Measurements from ENCODE around the gene FOXL2.

GRCh38 chr3:138946663-138947494, at the start of gene FOXL2, which contains the start of gene FOXL2NB:
- no peak for TF ChIP-seq CTCF (IDR thresholded peaks at IDR 0.05)
- no peak for TF ChIP-seq POLR2A (IDR thresholded peaks at IDR 0.05)

Data from thyroid gland (tissue), 4 donors.